ENCODE results near the gene WAPL. TPM values are rescaled to one million over a fixed set of nuclear protein-coding genes. Genes with fewer than 3 reads are reported as not detected.

WAPL gene
- polyA plus RNA-seq, 5 donors: 33.6 to 46.6 (median 43.8) TPM

DNA sequence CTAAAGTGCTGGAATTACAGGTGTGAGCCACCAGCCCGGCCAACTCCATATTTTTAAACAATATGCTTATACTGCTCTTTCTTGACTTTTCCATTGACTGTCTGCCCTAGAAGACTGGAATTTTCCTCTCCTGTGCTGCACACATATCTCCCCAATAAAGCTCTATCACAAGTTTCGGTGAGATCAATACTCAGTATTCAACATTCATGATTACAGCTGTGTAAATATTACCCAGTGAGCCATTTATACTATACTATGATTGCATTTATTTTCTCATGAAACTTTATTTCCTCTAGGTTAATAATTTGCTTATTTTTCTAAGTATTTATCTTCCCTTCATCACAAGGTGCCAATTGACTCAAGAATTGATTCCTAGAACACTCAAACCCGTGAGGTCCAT is 106.5 kb downstream of the WAPL start:
- DNase-seq: no peak

DNA sequence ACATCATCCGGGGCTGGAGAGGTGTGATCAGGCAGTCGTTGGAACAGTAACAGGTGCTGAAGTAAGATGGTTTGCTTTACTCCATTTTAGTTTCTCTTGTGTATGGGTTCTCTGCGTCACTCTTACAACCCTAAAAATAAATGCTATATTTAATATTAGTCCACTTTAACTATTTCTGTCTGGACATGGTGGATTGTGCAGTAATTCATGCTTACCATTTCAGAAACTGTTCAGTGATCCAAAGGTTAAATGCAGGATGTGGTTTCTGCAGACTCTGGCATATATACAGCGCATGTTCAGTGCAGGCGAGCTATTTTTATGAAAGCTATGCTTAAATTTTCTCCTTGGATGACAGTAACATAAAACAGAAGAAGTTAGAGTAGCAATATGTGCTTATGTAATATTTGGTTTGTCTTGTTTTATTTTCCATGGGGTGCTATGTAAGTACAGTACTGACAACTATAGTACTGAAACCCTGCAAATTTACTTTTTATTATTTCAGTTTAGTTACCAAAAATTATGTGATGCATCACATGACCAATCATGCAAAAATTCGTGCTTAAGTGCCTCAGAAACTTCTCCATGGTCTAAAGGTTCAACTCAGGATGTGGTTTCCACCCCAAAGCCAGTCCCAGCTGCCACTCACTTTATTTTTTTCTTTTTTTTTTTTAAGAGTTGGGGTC is 108.4 kb downstream of the WAPL start:
- DNase-seq: no peak

DNA sequence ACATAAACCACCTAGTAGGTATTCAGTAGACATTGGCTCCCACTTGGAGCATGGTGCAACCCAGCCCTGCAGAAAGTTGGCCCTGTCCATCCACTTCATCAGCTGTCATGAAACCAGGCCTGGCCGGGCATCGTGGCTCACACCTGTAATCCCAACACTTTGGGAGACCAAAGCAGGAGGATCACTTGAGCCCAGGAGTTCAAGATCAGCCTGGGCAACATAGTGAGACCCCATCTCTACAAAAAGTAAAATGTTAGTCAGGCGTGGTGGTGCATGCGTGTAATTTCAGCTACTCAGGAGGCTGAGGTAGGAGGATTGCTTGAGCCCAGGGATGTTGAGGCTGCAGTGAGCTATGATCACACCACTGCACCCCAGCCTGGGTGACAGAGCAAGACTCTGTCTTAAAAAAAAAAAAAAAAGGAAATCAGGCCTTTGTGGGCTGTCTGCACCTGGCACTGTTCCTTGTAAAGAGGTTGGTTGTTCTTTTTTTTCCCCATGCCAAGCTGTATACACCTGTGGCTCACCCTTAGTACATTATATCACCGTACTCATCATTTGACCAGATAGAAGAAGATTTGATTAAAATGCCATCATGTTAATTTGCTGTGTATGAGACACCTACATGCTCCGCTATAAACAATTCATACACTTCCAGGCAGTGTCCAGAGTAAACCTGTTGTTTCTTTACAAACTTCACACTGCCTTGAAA is 109.6 kb downstream of the WAPL start:
- no peak for DNase-seq

DNA sequence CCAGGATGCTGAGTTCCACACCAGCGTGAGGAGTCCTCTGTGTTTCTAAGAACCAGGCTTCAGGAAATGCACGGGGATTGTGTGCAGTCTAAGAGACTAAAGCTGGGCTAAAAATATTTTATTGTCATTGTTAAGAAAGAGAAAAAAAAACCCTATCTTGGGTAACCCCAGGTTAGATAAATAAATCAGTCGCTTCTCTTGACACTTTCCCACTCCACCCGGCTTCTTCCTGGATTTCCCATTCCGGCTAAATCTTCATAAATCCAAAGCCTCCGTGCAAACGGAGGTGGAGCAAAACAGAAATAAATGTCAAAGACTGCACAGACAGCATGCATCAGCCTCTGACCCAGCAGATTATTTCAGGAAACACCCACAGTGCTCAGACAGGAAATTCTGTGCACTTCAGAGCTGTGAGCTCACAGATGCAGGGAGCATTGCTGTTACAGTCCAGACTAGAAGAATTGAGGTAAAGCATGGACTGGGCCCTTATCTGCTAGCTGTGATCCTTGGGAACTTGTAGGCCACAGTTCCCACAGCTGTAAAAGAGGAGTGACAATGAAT is 110.2 kb downstream of the WAPL start:
- DNase-seq: no peak

DNA sequence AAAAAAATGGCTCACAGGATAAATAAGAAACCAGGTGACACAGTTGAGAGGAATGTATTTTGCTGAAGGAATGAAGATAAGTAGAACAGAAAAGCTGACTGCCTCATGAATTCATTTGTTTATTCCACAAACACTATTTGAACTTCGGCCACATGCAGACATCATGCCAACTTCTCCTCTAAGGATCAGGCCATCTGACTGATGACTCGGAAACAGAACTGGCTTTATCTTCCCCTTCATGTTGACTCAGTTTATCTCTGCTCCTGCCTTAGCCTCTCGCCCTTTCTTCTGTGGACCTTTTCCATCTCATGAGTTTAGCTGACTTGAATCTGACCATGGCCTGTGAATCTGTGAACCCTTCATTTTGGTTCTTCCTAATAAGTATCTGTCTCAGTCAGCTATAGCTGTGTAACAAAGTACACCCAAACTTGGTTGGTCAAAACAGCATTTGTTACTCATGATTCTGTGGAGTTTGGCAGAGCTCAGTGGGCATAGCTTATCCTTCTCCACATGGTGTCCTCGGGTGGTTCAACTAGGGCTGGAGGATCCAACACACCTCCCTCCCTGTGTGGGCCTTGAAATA is 111.0 kb downstream of the WAPL start:
- DNase-seq: no peak

DNA sequence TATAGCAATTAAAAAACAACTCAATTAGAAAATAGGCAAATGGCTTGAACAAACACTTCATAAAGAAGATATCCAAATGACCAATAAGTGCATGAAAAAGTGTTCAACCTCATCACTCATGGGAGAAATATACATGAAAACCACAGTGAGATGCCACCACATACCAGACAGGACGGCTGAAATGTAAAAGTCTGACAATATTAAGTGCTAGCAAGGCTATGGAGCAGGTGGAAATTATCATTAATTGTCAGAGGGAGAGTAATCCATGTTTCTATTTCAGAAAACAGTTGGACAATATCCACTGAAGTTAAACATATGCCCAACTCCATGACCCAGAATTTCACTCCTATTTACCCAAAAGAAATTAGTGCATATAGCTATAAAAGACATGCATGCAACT is 112.4 kb downstream of the WAPL start:
- no peak for DNase-seq

DNA sequence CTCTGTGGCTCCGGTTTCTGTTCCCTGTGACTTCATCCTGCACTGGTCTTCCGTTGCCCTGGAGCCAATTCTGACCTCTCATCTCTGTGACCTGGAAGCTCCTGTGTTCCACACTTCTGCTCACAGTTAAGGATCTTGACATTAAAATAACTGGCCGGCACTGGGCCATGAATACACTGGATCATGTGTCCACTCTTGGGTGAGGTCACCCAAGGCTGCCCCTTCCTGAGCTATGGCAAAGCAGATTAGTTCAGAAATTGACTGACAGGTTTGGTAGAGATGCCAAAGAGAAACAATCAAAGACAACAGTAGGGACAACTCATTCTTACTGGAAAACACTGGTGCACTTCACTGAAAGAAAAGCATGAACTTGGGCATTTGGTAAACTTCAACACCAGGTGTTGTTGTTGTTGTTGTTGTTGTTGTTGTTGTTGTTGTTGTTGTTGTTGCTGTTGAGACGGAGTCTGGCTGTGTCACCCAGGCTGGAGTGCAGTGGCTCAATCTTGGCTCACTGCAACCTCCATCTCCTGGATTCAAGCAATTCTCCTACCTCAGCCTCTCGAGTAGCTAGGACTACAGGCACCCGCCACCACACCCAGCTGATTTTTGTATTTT is 118.3 kb downstream of the WAPL start:
- no peak for DNase-seq

DNA sequence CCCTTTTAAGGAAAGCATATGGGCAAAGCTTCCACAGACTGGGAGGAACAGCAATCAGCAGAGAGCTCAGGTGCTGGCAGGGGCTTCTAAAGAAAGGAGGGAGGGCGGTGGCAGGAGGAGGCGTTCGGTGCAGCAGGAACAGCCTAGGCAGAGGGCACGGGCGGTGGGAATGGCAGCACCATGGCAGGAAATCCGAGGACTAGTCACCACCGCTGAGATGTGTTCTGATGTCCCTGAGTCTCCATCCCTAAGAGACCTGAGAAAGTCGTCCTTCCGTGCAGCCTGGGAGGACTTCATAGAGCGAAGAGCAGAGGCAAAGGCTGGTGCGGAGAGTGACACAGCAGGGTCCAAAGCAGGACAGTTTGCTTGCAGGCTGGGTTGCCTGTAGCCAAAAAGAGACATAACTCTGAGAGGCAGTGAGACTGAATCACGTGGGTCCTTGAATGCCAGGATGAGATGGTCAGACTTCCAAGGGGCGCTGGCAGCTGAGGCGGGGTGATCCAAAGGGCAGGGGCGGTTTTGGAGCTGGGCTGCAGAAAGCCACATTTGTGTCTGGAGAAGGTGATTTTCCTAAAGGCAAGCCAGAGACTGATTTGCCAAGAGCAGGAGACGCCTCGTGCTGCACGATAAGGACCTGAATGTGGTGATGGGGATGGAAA is 119.2 kb downstream of the WAPL start:
- DNase-seq: no peak

DNA sequence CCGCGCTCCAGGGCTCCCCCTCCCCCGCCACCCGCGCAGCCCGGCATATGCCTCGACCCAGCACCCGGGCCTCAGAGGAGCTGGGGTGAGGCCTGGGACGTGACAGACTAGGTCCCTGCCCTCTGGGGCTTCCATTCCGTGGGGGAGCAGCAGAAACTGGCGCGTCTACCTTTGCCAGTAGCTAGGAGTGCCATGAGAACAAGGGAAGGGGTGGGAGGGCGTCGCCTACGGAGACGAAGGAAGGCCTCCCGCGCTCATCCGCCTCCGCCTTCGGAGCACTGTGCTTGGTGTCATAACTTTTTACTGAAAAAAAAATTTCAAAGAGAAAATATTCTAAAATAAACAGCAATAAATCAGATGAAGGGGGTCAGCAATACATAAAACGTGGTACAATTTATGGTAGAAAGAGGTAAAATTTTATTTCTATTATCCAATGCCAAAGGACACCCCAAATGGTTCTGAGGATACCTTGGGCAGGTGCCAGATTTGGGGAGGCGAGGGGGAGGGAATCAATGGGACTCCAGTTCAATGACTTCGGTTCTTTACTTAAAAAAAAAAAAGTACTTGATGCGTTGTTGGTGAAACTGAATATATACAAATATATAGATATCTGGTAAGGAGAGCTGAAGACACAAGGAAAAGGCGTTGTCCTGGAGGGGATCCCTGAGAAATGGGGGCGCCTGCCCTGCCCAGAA is 119.9 kb downstream of the WAPL start:
- DNase-seq: peak in 1 of 2 donors; percentile 12

DNA sequence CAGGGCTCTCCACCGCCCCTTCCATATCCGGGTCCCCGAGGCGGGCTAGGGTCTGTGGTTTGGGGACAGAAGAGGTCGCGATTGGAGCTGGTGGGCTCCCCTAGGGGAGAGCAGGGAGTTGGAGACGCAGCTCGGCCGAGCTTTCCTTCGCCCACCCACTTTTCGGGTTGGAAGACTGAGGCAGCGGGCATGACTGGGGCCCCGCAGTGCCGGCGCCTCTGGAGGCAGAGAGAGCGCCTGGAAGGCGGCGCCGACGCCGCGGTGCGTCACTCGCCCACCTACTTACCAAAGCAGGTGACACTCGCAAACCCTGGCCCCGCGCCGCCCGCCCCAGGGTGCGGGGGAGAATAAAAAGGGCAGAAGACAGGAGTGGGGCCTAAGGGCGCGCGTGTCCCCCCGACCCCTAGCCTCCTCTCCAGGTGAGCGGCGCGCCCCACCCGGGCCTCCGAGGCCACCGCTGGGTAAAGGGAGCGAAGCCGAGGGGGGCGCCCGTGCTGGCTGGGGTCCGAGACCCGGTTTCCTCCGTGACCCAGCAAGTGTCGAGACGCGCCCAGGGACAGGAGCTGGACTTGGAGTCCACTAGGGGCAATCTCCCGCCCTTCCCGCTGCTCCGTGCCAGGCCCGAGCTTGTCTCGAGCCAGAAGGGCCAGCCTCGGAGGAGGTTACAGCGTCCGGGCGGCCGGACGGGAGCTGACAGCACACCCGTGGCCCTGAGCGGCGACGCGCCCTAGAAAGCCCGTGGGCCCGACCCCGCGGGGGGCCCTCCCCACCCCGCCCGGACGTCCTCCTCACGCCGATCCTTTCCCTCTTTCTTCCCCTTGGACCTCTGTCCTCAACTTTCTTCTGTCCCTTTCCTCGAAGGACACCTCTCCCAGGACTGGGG is 120.6 kb downstream of the WAPL start:
- no peak for DNase-seq

DNA sequence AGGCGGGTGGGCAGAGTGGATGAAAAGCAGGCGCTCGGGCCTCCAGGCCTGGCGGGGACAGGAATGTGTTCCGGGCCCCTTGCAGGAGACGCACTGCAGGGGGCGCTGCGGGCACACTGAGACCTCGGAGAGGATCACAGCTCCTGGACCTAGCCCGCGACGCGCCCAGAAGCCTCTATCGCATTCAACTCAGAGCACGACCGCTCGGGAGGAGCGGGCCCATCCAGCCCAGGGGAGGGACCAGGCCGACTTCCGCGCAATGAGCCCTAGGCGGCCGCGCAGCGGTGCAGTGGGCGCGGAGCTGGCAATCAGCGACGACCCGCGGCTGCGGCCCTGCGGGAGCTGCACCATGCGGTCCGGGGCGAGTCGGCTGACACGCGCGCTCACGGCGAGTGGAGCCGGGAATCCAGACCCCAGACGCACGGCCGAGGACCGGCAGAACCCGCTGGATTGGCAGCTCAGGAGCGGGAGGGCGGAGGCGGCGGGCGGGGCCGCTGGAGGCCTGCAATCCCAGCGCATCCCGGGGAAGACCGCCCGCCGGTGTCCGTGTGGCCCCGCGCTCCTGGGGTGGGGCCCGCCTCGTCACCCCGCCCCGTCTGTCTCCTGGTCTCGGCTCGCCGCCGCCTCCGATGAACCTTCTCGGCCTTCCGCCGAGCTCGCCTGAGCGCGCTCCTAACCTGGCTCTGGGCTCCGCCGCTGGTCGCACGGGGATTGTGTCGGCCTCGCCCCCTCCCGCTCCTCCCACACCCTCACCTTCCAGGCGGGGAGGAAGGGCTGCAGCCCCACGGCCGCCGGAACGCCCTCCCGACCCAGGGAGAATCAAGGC is 121.5 kb downstream of the WAPL start:
- peak; percentile 87 to 88 for DNase-seq

DNA sequence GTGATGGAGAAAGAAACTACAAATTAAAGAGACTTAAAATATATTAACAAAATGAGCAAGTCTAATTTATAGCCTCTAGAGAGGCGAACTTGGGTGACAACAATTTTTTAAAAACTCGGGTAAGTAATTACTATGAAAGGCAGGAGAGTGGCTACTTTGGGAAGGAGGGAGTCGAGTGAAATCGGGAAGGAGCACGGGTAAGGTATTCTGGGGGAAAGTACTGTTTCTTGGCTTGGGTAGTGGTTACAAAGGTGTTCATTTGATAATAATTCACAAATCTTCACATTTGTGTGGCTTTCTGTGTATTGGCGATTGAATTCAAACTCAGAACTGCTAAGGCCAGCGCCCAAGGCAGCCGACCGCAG is 122.1 kb downstream of the WAPL start:
- no peak for DNase-seq

DNA sequence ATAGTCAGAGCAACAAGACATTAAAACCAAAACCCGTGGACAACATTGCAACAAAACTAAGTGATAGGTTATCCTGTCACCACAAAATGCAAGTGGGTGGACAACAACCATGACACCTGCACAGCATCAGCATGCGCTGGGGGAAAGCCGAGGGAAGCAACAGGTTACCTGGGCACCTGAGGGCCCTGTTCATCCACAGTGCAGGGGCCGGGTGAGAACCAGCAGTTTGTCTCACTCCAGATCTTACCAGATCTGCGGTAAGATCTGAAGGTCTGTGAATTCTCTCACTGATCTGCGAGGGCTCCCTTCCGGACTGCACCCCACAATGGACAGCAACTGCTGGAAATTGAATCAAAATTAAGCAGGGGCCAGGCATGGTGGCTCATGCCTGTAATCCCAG is 124.5 kb downstream of the WAPL start:
- no peak for DNase-seq

DNA sequence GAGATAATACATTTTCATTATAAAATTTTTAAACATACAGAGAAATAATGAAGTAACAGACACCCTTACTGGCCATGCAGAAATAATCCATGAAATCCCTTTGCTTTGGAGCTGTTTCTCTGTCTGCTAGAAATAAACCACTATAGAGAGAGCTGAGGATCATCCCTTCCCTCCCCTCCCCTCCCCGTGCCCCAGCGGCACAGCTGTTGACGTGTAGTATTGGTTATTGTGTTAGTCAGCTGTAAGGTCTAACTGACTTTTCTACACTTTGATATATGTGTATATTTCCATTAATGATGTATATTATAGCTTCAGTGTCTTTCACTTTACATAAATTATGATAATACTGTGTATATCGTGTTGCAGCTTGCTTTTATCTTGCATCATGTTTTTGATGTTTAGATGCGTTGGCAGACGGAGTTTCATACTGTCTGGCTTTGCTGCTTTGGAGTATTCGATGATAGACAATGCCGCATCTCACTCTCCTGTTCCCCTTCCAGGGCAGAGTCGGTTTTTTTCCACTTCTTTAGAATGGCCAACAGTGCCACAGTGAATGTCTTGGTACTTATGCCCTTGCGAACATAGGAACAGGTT is 127.6 kb downstream of the WAPL start:
- no peak for DNase-seq

DNA sequence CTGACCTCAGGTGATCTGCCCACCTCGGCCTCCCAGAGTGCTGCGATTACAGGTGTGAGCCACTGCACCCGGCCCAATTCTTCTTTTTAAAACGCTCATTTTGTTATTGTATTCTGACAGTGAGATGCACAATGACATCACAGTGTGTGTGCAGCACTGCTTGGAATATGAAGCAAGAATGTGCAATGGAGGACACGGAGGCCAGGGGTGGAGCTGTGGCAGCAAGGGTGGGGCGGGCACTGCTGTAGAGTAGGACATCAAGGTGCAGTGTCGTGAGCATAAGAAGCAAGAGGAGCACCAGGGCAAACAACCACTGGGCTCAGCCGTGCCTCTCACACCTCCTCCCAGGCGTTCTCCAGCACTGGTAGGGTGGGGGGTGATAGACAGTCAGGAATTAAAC is 128.2 kb downstream of the WAPL start:
- DNase-seq: no peak

DNA sequence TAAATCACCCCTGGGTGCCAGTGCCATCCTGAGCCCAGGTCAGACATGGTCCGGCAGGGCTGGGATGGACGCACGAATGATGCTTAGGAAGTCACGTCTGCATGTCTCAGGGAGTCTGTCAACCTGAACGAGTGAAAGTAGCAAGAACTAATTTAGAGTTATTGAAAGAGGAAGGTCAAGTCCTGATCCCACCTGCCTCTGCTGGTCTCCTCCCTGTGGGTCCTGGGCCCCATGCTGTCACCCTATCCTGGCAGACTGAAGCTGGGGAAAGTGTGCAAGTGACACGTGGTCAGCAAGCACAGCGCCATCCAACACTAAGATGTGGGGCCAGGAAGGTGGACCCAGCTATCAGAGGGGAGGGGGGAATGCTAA is 128.9 kb downstream of the WAPL start:
- no peak for DNase-seq

DNA sequence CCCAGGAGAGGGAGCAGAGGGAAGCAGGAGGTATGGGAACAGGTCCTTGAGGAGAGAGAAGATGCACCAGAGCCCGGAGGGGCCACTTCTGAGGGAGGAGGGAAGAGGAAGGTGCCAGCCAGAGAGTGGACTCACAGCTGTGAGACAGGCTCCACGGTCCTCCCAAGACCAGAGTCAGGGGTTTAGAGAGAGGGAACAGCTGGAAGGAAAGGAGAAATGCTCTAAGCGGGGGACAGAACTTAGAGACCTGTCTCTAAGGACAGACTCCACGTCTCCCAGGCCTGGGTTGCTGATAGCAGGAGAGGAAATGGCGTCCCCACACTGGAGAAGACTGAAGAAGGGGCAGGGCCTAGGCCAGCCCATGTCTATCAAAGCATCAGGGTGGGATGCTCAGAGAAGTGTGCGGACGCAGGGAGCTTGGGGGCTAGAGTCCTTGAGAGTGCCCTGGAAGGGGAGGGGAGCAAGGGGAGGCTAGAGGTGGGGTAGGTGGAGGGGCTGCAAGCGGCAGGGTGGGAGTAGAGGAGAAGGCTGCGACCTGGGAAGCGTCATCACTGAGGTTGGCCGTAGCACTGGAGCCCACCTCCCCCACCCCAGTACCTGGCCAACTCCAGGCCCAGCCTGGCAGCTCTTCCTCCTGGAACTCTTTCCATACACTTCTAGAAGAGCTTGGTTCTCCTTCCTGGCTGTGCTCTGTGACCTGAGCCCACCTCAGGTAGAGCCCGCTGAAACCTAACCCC is 129.4 kb downstream of the WAPL start:
- no peak for DNase-seq

DNA sequence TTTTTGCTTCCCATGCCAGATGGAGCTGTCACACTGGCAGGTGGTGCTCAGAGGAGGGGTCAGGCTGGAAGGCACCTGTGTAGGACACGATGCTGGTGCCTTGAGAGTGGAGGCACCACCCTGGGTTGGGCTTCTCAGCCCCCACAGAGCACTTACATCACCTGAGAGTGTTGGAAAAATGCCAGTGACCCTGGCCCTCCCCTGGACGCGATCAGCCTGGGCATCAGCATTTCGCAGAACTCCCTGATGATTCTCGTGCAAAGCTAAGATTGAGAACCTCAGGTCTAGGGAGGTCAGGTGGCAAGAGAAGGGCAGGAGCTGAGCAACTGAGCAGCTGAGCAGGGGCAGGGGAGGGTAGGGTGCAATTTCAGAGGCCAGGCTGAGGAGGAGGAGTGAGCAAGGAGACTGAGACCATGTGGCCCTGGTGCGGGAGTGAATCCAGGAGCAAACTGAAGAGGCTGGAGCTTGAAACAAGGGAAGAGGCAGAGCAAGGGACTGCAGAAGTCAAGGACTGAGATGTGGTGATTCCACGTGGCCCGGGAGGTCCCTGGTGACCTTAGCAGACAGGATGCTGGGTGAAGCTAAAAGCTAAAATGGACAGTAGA is 130.3 kb downstream of the WAPL start:
- no peak for DNase-seq
